ENCODE data around the gene MCMBP. TPM values are rescaled to one million over a fixed set of nuclear protein-coding genes. Genes with fewer than 3 reads are reported as not detected.

Gene MCMBP
- total and polyA plus RNA-seq, 4 donors, result 25.8 to 53.0 (median 50.2) TPM

DNA sequence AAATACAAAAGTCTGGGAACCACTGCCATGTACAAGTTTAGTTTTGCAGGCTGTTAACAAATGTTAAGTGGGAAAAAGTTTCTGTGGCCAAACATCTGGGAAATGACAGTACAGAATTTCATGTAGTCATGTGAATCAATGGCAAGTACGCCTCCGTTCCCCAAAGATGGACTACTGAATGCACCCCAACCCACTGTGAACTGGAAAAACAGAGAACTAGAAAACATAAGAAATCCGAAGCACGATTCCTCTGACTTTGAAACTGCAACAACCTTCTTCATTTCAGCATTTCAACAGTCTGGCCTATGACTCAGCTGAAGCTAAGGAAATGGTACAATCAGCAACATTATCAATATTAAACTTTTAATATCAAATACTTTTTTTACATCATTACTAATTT lies 41.8 kb downstream of the MCMBP start:
- Histone ChIP-seq H3K27ac (ENCODE audit: low read depth in 1 of 2, low read length in 1 of 2) (no peak overlapping the region), H3K9ac (ENCODE audit: insufficient read depth in 1 of 2, low read length in 2 of 2) (no peak overlapping the region), H3K9me3 (ENCODE audit: control insufficient read depth in 4 of 4, insufficient read depth in 3 of 4, low read length in 3 of 4) (no peaks in the 10 kb centered on the region), H3K4me1 (ENCODE audit: control insufficient read depth in 5 of 5, insufficient read depth in 5 of 5, low read length in 5 of 5) (no peaks in the 10 kb centered on the region), H3K27me3 (ENCODE audit: control insufficient read depth in 3 of 3, insufficient read depth in 3 of 3, low read length in 2 of 3) (no peaks in the 10 kb centered on the region), H3K36me3 (ENCODE audit: control insufficient read depth in 4 of 4, insufficient read depth in 4 of 4, low read length in 4 of 4) (peaks cover 25 to 62% (median 36%) of the 10 kb centered on the region in 4 donors), H3K4me3 (no peak overlapping the region)
- TF ChIP-seq, protein P1, sequence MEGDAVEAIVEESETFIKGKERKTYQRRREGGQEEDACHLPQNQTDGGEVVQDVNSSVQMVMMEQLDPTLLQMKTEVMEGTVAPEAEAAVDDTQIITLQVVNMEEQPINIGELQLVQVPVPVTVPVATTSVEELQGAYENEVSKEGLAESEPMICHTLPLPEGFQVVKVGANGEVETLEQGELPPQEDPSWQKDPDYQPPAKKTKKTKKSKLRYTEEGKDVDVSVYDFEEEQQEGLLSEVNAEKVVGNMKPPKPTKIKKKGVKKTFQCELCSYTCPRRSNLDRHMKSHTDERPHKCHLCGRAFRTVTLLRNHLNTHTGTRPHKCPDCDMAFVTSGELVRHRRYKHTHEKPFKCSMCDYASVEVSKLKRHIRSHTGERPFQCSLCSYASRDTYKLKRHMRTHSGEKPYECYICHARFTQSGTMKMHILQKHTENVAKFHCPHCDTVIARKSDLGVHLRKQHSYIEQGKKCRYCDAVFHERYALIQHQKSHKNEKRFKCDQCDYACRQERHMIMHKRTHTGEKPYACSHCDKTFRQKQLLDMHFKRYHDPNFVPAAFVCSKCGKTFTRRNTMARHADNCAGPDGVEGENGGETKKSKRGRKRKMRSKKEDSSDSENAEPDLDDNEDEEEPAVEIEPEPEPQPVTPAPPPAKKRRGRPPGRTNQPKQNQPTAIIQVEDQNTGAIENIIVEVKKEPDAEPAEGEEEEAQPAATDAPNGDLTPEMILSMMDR (IDR thresholded peaks at IDR 0.05; ENCODE audit: control extremely low read depth, extremely low read depth), result no peak
- DNase-seq (no peak), ATAC-seq (ENCODE audit: insufficient read depth, low FRiP score) (no peak)
- WGBS, 2 donors, result 80 to 92% methylated on average over 4 of the region's 4 CpGs

GRCh38 chr10:119829429-119829828 lies 43.2 kb downstream of the MCMBP start:
- no peaks in the 10 kb centered on the region for H3K4me1 ChIP-seq (ENCODE audit: control insufficient read depth in 5 of 5, insufficient read depth in 5 of 5, low read length in 5 of 5)
- H3K36me3 ChIP-seq (ENCODE audit: control insufficient read depth in 4 of 4, insufficient read depth in 4 of 4, low read length in 4 of 4), result peaks cover 22 to 54% (median 32%) of the 10 kb centered on the region in 4 donors

GRCh38 chr10:119827430-119827829 lies 45.2 kb downstream of the MCMBP start:
- TF ChIP-seq, protein P1 (IDR thresholded peaks at IDR 0.05; ENCODE audit: control extremely low read depth, extremely low read depth), result no peak
- no peaks in the 10 kb centered on the region for H3K4me1 ChIP-seq (ENCODE audit: control insufficient read depth in 5 of 5, insufficient read depth in 5 of 5, low read length in 5 of 5)
- DNase-seq (no peak), ATAC-seq (ENCODE audit: insufficient read depth, low FRiP score) (no peak)
- H3K9me3 ChIP-seq (ENCODE audit: control insufficient read depth in 4 of 4, insufficient read depth in 3 of 4, low read length in 3 of 4), result no peaks in the 10 kb centered on the region
- H3K4me3 ChIP-seq, result no peak overlapping the region
- peaks cover 20 to 46% (median 29%) of the 10 kb centered on the region in 4 donors for H3K36me3 ChIP-seq (ENCODE audit: control insufficient read depth in 4 of 4, insufficient read depth in 4 of 4, low read length in 4 of 4)
- no peaks in the 10 kb centered on the region for H3K27me3 ChIP-seq (ENCODE audit: control insufficient read depth in 3 of 3, insufficient read depth in 3 of 3, low read length in 2 of 3)
- no peak overlapping the region for H3K9ac ChIP-seq (ENCODE audit: insufficient read depth in 1 of 2, low read length in 2 of 2)
- no peak overlapping the region for H3K27ac ChIP-seq (ENCODE audit: low read depth in 1 of 2, low read length in 1 of 2)
- WGBS, 2 donors, result 87 to 92% methylated on average over 4 of the region's 4 CpGs

More at GRCh38 chr10:119829429-119829828, 43.2 kb downstream of the MCMBP start:
- no peaks in the 10 kb centered on the region for H3K9me3 ChIP-seq (ENCODE audit: control insufficient read depth in 4 of 4, insufficient read depth in 3 of 4, low read length in 3 of 4)
- DNase-seq (no peak), ATAC-seq (ENCODE audit: insufficient read depth, low FRiP score) (no peak)
- H3K4me3 ChIP-seq, result no peak overlapping the region
- 91 to 93% methylated on average over 7 of the region's 7 CpGs for WGBS, 2 donors
- no peak overlapping the region for H3K9ac ChIP-seq (ENCODE audit: insufficient read depth in 1 of 2, low read length in 2 of 2)
- TF ChIP-seq, protein P1 (IDR thresholded peaks at IDR 0.05; ENCODE audit: control extremely low read depth, extremely low read depth), result no peak
- no peak overlapping the region for H3K27ac ChIP-seq (ENCODE audit: low read depth in 1 of 2, low read length in 1 of 2)
- H3K27me3 ChIP-seq (ENCODE audit: control insufficient read depth in 3 of 3, insufficient read depth in 3 of 3, low read length in 2 of 3), result no peaks in the 10 kb centered on the region

DNA sequence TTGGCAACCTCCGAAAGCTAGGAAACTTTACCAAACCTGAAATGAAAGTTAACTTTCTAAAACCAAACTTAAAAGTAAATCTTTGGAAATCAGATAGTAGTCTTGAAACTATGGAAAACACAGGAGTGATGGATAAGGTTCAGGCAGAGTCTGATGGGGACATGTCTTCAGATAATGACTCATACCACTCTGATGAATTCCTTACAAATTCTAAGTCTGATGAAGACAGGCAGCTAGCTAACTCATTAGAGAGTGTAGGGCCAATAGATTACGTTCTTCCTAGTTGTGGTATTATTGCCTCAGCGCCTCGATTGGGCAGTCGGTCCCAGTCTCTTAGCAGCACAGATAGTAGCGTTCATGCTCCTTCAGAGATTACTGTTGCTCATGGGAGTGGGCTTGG lies 45.9 kb downstream of the MCMBP start:
- Histone ChIP-seq H3K27me3 (ENCODE audit: control insufficient read depth in 3 of 3, insufficient read depth in 3 of 3, low read length in 2 of 3) (no peaks in the 10 kb centered on the region), H3K4me1 (ENCODE audit: control insufficient read depth in 5 of 5, insufficient read depth in 5 of 5, low read length in 5 of 5) (no peaks in the 10 kb centered on the region), H3K9ac (ENCODE audit: insufficient read depth in 1 of 2, low read length in 2 of 2) (no peak overlapping the region), H3K9me3 (ENCODE audit: control insufficient read depth in 4 of 4, insufficient read depth in 3 of 4, low read length in 3 of 4) (no peaks in the 10 kb centered on the region), H3K27ac (ENCODE audit: low read depth in 1 of 2, low read length in 1 of 2) (no peak overlapping the region), H3K4me3 (no peak overlapping the region), H3K36me3 (ENCODE audit: control insufficient read depth in 4 of 4, insufficient read depth in 4 of 4, low read length in 4 of 4) (peaks cover 15 to 40% (median 25%) of the 10 kb centered on the region in 4 donors)
- ATAC-seq (ENCODE audit: insufficient read depth, low FRiP score) (no peak), DNase-seq (no peak)
- TF ChIP-seq, protein P1 (IDR thresholded peaks at IDR 0.05; ENCODE audit: control extremely low read depth, extremely low read depth), result no peak
- 93 to 94% methylated on average over 6 of the region's 6 CpGs for WGBS, 2 donors

Measured in lung (tissue), 12 donors.